GM18507 (cell line): ENCODE results near the gene WASF2.
"Not testable (repeated sequence)": the region's sequence is repeated elsewhere in the genome, so short reads cannot be mapped to it uniquely, and the experiment has no call there.

Experiments
- DNase-seq: peaks from one replicate; pipeline ENCODE4 v3.0.0; 2011; ENCODE audit warnings: low read depth; ENCODE audit not compliant: insufficient read length; ENCODE audit errors: extremely low spot score
- FAIRE-seq: peaks from 2 replicates; lab custom pipeline; 2011; peaks lifted over from hg19 to GRCh38; lab: Jason Lieb, UNC

Gene WASF2

GRCh38 chr1:27503844-27504587 lies 14.0 kb upstream of the WASF2 start:
- no peak for DNase-seq

GRCh38 chr1:27503033-27503432 lies 13.1 kb upstream of the WASF2 start:
- DNase-seq (no peak), FAIRE-seq (no peak)

More at GRCh38 chr1:27503844-27504587, 14.0 kb upstream of the WASF2 start:
- no peak for FAIRE-seq

- not testable (repeated sequence) for FAIRE-seq
These were observed 11.2 kb upstream of the WASF2 start for GRCh38 chr1:27501159-27501558.

GRCh38 chr1:27499142-27499541 lies 9.2 kb upstream of the WASF2 start:
- no peak for DNase-seq
- FAIRE-seq: no peak

More at GRCh38 chr1:27501159-27501558, 11.2 kb upstream of the WASF2 start:
- DNase-seq: not testable (repeated sequence)

GRCh38 chr1:27496604-27497155 lies 6.7 kb upstream of the WASF2 start:
- no peak for FAIRE-seq
- DNase-seq: no peak

GRCh38 chr1:27492796-27493195 lies 2.8 kb upstream of the WASF2 start:
- DNase-seq (no peak), FAIRE-seq (peak; percentile 26)

- peak; percentile 74 for FAIRE-seq
These were observed 2.1 kb upstream of the WASF2 start for GRCh38 chr1:27491748-27492700.

GRCh38 chr1:27489501-27489972 lies 430 bp downstream of the WASF2 start:
- DNase-seq (no peak), FAIRE-seq (no peak)

More at GRCh38 chr1:27491748-27492700, 2.1 kb upstream of the WASF2 start:
- no peak for DNase-seq

GRCh38 chr1:27487966-27488884 lies 1.7 kb downstream of the WASF2 start:
- DNase-seq (no peak), FAIRE-seq (peak; percentile 54)

GRCh38 chr1:27485363-27485762 lies 4.6 kb downstream of the WASF2 start:
- no peak for DNase-seq
- FAIRE-seq: no peak

GRCh38 chr1:27483659-27484058 lies 6.3 kb downstream of the WASF2 start:
- FAIRE-seq (no peak), DNase-seq (no peak)

- DNase-seq (no peak), FAIRE-seq (peak; percentile 67)
These were observed 7.9 kb downstream of the WASF2 start for GRCh38 chr1:27481994-27482620.

GRCh38 chr1:27478098-27478497 lies 11.9 kb downstream of the WASF2 start:
- FAIRE-seq (peak; percentile 65), DNase-seq (no peak)

GRCh38 chr1:27476237-27476636 lies 13.7 kb downstream of the WASF2 start:
- DNase-seq (no peak), FAIRE-seq (peak; percentile 65)

GRCh38 chr1:27475720-27476119 lies 14.2 kb downstream of the WASF2 start:
- FAIRE-seq (no peak), DNase-seq (no peak)

GRCh38 chr1:27473755-27474154 lies 16.2 kb downstream of the WASF2 start:
- DNase-seq: no peak
- peak; percentile 46 for FAIRE-seq

- not testable (repeated sequence) for FAIRE-seq, DNase-seq
These were observed 17.9 kb downstream of the WASF2 start for GRCh38 chr1:27472098-27472497.

- DNase-seq (no peak), FAIRE-seq (no peak)
These were observed 18.5 kb downstream of the WASF2 start for GRCh38 chr1:27471477-27471876.
